GM12892 (cell line): ENCODE data around the gene USP48.

Experiments used
- POLR2A ChIP-seq: IDR thresholded peaks from 2 replicates; pipeline ENCODE4 v1.6.1; 2011; ENCODE audit warnings: low read depth, low read length, control low read depth
- POLR2AphosphoS5 ChIP-seq: IDR thresholded peaks from 2 replicates; pipeline ENCODE4 v1.6.1; 2011; ENCODE audit warnings: low read depth, low read length, control low read depth
- TAF1 ChIP-seq: IDR thresholded peaks from 2 replicates; pipeline ENCODE4 v1.6.1; 2011; ENCODE audit warnings: low read depth, mild to moderate bottlenecking, control low read depth, low read length, borderline replicate concordance

DNA sequence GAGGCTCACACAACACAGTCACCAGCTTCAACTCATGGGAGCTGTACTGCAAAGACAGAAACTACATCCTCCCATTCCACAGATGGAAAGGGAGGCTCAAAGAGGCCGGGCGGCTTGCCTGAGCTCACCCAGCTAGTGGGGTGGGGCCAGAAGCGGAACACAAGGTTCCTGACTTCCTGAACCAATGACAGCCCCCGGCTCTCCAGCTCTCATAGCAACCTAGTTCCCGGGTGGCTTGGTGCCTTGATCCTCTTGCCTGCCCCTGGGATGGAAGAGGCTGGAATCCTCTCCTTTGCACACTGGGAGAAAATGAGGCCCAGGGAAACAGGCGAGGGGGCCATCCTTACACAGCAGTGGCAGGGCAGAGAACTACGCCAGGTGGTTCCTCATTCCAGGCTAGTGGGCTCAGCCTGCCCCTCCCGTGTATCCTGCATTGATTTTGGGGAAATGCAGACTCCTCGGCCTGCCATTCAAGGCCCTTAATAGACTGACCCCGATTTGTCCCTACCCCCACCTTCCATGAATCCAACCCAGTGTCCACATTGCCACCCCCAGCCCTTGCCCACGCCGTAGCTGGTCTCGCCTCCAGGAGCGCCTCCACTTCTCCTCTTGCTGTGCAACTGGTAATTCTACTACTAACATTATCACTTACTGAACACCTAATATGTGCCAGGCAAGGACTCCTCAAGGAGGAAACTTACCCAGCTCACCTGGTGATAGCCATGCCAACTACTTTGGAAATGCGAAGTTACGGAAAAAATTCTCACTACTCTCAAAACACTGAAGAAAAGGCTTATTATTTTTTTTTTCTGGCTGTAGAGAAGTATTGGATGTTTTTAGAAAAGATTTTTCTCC lies 118.8 kb downstream of the USP48 start:
- no peak for TF ChIP-seq POLR2A
- TF ChIP-seq POLR2AphosphoS5: no peak
- TF ChIP-seq TAF1: no peak
